ENCODE data around the gene OVAAL.

OVAAL gene

DNA sequence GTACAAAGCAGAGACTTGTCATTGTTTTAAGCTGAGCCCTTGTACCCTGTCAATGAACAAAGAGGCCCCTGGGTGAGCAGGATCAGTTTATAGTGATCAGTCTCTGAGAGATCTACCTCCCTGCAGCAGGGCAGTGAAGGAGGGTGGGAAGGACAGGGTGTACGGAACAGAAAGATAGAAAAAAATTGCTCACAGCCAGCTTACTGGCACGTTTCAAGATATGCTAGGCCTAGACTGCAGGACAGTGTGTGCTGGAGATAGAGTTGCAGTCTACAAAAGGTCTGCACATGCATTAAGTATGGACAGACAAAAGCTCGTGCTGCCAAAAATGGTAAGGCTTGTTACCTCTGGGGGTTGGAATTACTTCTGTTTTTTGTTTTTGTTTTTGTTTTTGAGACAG is 34.6 kb downstream of the OVAAL start:
- H3K4me3 ChIP-seq (ENCODE audit: low read depth, low read length), result no peak overlapping the region
- TF ChIP-seq, protein P1, sequence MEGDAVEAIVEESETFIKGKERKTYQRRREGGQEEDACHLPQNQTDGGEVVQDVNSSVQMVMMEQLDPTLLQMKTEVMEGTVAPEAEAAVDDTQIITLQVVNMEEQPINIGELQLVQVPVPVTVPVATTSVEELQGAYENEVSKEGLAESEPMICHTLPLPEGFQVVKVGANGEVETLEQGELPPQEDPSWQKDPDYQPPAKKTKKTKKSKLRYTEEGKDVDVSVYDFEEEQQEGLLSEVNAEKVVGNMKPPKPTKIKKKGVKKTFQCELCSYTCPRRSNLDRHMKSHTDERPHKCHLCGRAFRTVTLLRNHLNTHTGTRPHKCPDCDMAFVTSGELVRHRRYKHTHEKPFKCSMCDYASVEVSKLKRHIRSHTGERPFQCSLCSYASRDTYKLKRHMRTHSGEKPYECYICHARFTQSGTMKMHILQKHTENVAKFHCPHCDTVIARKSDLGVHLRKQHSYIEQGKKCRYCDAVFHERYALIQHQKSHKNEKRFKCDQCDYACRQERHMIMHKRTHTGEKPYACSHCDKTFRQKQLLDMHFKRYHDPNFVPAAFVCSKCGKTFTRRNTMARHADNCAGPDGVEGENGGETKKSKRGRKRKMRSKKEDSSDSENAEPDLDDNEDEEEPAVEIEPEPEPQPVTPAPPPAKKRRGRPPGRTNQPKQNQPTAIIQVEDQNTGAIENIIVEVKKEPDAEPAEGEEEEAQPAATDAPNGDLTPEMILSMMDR (IDR thresholded peaks at IDR 0.05; ENCODE audit: low read depth, low read length, missing control alignments), result no peak
- no peak for DNase-seq (ENCODE audit: low read depth)

DNA sequence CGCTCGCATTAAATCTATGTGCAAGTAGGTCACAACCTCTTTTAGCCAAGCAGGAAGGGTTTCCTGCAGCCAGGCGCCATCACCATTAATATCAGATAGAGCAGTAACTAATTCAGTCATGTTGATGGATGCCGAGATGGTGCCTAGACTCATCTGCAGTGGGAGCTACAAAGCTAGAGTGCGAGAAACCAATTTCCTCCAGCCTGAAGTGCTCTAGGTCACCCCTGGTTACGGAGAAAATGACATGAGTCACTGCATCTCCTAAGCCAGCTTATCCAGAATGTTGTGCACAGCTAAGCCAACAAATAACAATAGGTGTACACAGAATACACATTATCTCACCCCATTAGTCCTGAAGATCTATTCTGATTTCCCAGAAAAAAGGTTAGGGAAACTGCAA is 36.0 kb downstream of the OVAAL start:
- TF ChIP-seq, protein P1 (IDR thresholded peaks at IDR 0.05; ENCODE audit: low read depth, low read length, missing control alignments), result no peak
- DNase-seq (ENCODE audit: low read depth), result no peak
- no peak overlapping the region for H3K4me3 ChIP-seq (ENCODE audit: low read depth, low read length)

- H3K4me3 ChIP-seq (ENCODE audit: low read depth, low read length), result no peak overlapping the region
- DNase-seq (ENCODE audit: low read depth), result no peak
- TF ChIP-seq, protein P1 (IDR thresholded peaks at IDR 0.05; ENCODE audit: low read depth, low read length, missing control alignments), result no peak
These were observed 37.2 kb downstream of the OVAAL start for GRCh38 chr1:180595966-180596365.

GRCh38 chr1:180597520-180597919 is 38.8 kb downstream of the OVAAL start:
- H3K4me3 ChIP-seq (ENCODE audit: low read depth, low read length), result no peak overlapping the region
- no peak for DNase-seq (ENCODE audit: low read depth)
- TF ChIP-seq, protein P1 (IDR thresholded peaks at IDR 0.05; ENCODE audit: low read depth, low read length, missing control alignments), result no peak

DNA sequence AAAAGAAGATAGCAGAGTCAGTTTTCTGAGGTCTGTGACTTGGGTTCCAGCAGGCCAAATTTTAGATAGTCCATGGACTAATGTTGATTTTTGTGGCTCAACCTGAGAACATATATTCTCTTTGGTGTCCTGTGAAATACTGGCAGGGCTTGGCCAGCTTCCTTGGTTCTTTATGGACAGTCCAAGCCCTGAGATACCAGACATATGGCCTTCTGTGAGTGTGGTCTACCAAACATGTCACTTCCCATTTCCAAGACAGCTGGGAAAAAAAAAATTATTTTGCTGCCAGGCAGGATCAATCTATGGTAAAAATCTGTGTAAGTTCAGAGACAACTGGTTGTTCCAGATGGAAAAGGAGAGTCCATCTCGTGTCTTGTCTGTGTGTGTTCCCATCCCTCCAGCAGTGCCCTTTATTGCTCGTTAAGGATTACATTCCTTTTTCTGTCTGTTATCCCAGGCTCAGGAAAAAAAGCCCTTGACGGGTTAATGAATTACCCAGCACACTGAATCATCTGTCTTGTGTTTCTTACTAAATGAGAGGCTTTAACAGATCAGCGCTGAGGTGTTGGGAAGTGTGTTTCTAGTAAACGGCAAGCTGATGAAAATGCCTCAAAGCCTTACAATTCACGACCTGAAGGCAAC is 39.7 kb downstream of the OVAAL start:
- TF ChIP-seq, protein P1 (IDR thresholded peaks at IDR 0.05; ENCODE audit: low read depth, low read length, missing control alignments), result no peak
- H3K4me3 ChIP-seq (ENCODE audit: low read depth, low read length), result no peak overlapping the region
- no peak for DNase-seq (ENCODE audit: low read depth)

DNA sequence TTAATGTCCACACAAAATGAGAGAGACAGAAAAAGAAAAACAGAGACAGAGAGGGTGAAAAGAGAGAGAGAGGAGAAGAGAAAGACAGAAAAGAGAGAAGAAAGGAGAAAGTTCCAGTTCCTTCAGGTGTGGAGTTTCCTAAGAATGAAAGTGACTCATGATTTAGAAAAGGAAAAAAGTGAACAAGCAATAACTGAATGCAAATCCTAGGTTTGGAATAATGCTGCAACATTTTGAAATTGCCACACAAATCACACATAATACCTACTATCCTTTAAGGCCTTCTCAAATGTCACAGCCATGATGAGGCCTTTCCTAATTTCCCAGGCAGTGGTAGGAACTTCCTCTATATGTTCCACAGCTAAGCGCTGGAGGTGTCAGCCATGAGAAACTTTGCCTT is 41.6 kb downstream of the OVAAL start:
- no peak overlapping the region for H3K4me3 ChIP-seq (ENCODE audit: low read depth, low read length)

More for the DNA sequence above, 41.6 kb downstream of the OVAAL start:
- TF ChIP-seq, protein P1 (IDR thresholded peaks at IDR 0.05; ENCODE audit: low read depth, low read length, missing control alignments), result no peak
- DNase-seq (ENCODE audit: low read depth), result no peak

Data from GM12864 (cell line).